HG02759 (cell line): ENCODE data around the gene IGFBPL1.
A peak's percentile ranks its signal among the peaks of the same experiment; 100 is the strongest.
"Not testable (repeated sequence)": the region's sequence is repeated elsewhere in the genome, so short reads cannot be mapped to it uniquely, and the experiment has no call there.

Experiments used
- ATAC-seq: cut with Tn5 transposase; IDR thresholded peaks from one replicate; pipeline ENCODE4 v1.9.1; 2021; ENCODE audit warnings: mild to moderate bottlenecking, moderate library complexity; ENCODE audit not compliant: unreplicated experiment

The IGFBPL1 gene

GRCh38 chr9:38401994-38402393, 22.3 kb downstream of the IGFBPL1 start:
- no peak for ATAC-seq

DNA sequence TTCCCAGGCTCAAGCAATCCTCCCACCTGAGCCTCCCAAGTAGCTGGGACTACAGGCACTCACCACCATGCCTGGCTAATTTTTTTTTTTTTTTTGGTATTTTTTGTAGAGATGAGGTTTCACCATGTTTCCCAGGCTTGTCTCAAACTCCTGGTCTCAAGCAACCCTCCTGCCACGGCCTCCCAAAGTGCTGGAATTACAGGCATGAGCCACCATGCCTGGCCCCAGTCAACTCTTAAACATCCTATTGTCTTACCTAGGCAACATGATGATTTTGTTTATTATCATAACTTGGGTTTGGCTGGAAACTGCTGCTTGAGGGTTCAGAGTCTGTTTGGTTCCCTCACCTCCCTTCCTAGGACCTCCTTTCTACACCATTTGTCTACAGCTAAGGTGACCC, 25.1 kb downstream of the IGFBPL1 start:
- not testable (repeated sequence) for ATAC-seq

DNA sequence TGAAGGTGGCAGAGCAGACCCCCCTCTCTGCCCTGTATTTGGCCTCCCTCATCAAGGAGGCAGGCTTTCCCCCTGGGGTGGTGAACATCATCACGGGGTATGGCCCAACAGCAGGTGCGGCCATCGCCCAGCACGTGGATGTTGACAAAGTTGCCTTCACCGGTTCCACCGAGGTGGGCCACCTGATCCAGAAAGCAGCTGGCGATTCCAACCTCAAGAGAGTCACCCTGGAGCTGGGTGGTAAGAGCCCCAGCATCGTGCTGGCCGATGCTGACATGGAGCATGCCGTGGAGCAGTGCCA, 27.9 kb downstream of the IGFBPL1 start:
- no peak for ATAC-seq

- ATAC-seq: no peak
Observed at GRCh38 chr9:38395653-38396370, 28.4 kb downstream of the IGFBPL1 start.

- no peak for ATAC-seq
Observed at GRCh38 chr9:38394416-38394815, 29.8 kb downstream of the IGFBPL1 start.

- ATAC-seq: peak; percentile 10
Observed at GRCh38 chr9:38393128-38393796, 31.0 kb downstream of the IGFBPL1 start.

- ATAC-seq: peak; percentile 99
Observed at GRCh38 chr9:38392235-38393127, 31.8 kb downstream of the IGFBPL1 start, which contains the start of gene ALDH1B1. TSS of gene ALDH1B1 (plus strand) at chr9:38392702. CDS start at chr9:38395749, 3,047 bp downstream.

DNA sequence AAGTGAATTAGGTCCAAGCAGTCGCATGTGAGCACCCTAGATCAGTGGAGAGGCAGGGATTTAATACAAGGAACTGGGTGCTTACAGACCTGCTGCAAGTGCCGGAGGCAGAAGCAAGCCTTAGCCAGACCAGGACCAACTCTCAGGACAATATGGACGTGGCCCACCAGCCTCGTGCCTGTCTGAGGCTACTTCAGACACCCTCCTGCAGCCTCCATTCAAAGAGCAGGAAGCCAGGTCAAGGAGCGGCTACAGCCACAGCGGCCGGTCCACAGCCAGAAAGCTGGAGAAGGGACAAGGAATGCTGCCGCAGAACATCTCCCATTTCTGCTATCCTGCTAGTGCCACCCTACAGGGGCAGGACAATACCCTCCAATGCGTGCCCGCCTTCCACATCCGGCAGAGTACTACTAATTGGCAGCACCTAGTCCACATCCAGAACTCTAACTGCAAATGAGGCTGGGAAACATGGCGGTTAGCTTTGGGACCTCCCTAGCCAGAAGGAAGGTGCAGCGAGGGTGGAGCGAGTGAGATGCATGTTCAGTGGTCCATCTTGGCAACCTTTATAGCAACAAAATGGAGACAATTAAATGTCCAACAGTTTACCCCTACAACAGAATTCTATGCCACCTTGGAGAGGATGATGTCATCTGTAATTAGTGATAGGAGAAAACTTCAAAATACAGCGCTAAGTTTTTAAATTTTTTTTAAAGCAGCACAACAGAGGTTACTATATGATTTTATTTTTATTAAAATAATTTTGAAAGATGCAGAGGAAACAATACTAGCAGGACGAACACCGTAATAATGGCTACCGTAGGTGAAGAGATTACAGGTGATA, 32.8 kb downstream of the IGFBPL1 start:
- ATAC-seq: no peak

DNA sequence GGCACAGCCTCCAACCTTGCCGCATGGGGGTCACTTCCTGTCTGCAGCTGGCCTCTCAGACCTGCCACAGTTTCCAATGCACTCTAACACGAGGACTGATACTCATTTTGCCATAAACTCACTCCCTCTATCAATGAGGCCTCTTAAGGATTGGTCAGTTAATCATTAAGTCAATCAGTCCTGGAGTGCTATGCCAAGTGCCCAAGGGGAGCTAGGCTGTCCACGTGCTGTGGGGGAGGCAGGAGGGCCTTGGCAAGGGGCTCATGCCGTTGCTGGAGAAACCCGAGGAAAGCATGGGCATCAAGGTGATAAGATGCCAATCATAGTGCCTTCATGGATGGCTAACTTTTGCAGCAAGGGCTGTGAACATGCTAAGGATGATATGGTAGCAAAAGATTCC, 33.4 kb downstream of the IGFBPL1 start:
- no peak for ATAC-seq

GRCh38 chr9:38390442-38390841, 33.8 kb downstream of the IGFBPL1 start:
- ATAC-seq: no peak

- ATAC-seq: no peak
Observed at GRCh38 chr9:38389313-38389712, 34.9 kb downstream of the IGFBPL1 start.

DNA sequence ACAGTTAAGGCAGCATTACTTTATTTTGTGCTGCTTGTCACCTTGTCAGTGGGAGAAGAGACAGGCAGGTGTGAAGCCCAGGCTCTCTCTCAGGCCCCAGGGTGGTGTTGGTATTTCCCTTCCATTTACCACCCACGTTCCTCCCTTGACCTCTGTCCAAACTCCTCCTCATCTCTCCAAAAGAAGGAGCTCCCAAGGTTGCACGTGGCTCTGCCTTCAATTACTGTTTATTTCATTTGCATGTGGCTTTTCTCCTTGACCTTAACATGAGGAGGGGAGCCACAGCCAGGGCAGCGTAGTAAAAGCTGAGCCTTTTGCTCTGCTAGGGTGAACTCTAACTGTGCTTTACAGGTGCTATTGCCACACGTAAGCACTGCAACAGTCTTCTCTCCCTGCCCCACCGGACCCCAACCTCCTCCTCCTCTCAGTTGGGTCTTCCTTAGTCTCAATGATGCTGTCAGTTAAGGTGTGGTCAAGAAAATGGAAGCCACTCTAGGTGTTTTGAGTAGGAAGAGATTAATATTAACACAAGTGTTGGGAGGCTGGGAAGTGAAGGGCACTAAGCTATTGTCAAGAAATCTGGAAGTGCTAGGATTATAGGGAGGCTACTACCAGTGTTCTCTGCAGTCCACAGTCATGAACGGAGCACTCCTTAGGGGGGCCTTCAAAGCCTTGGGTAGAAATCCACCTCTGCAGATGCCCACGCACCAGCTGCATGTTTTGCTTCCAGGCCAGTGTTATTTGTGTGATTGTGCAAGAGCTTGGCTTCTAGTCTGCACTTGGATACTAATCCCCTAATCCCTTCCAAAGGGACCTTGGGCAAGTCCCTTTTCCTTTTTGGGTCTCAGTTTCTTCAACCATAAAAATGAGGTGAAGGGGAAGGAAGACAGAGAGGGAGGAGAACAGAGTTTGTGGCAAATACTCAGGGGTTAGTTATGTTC, 35.7 kb downstream of the IGFBPL1 start:
- no peak for ATAC-seq

- ATAC-seq: no peak
Observed at GRCh38 chr9:38387751-38388150, 36.5 kb downstream of the IGFBPL1 start.

- no peak for ATAC-seq
Observed at GRCh38 chr9:38387066-38387465, 37.2 kb downstream of the IGFBPL1 start.

GRCh38 chr9:38386319-38386895, 37.8 kb downstream of the IGFBPL1 start:
- ATAC-seq: no peak

- ATAC-seq: no peak
Observed at GRCh38 chr9:38385896-38386295, 38.4 kb downstream of the IGFBPL1 start.

- ATAC-seq: no peak
Observed at GRCh38 chr9:38384990-38385848, 39.0 kb downstream of the IGFBPL1 start.

GRCh38 chr9:38382141-38382540, 42.1 kb downstream of the IGFBPL1 start:
- no peak for ATAC-seq
